ENCODE measurements around the gene RPL10L. TPM values are rescaled to one million over a fixed set of nuclear protein-coding genes. Genes with fewer than 3 reads are reported as not detected.

RPL10L gene
- total and polyA plus RNA-seq, 2 of the 13 experiments (the other 11 are each of a cell fraction or from before 2014, with no cell fraction given) = not detected

GRCh38 chr14:46663382-46663781 lies 11.8 kb upstream of the RPL10L start:
- FAIRE-seq = no peak
- intact Hi-C loops (cut with micrococcal nuclease; ENCODE audit: unreplicated experiment) = no loop called here

DNA sequence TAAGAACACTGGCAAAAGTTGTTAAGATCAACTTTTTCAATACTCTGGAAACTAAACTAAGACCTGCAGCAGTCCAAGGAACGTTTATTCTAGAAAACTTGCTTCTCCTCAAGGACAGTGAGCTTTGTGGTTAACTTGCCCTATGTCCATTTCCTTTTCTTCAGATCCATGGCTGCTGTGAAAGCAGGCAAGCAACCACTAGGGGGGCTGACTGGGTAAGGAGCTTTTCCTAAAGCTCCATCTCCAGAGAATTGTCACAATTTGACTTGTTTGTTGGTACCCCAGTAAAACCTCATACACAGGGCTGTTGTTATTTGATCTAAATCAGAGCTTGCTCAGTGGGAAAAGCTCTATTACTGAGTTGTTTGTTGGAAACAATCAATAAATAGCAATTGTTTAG lies 10.1 kb upstream of the RPL10L start:
- DNase-seq (ENCODE audit: low spot score) (no peak), ATAC-seq (no peak), FAIRE-seq (no peak)
- Histone ChIP-seq H3K4me1 (ENCODE audit: insufficient read depth, low read length) (no peaks in the 10 kb centered on the region), H4K20me1 (ENCODE audit: insufficient read depth, low read length) (no peaks in the 10 kb centered on the region), H3K27ac (ENCODE audit: extremely low read length, insufficient read depth, low read length) (no peak overlapping the region), H3K27me3 (ENCODE audit: control insufficient read depth in 1 of 2, insufficient read depth in 2 of 2, low read length in 2 of 2) (no peaks in the 10 kb centered on the region), H3K4me3 (replicated peaks in 1 of 3; ENCODE audit: insufficient read depth in 1 of 3, low read depth in 2 of 3, low read length in 3 of 3) (no peak overlapping the region), H3K36me3 (replicated peaks in 1 of 2; ENCODE audit: control insufficient read depth in 1 of 2, insufficient read depth in 2 of 2, low read length in 2 of 2) (no peaks in the 10 kb centered on the region), H3K9me3 (ENCODE audit: low read length) (peaks cover 35% of the 10 kb centered on the region), H2AFZ (ENCODE audit: low read length) (no peak overlapping the region), H3K9ac (ENCODE audit: insufficient read depth, low read depth, low read length) (no peak overlapping the region), H3K4me2 (ENCODE audit: low read depth, low read length) (no peak overlapping the region), H3K79me2 (ENCODE audit: insufficient read depth, low read length) (no peaks in the 10 kb centered on the region)
- TF ChIP-seq KAT7 (CRISPR knock-in tag; IDR thresholded peaks at IDR 0.05; ENCODE audit: borderline replicate concordance) (no peak), ZNF136 (CRISPR knock-in tag; IDR thresholded peaks at IDR 0.05; ENCODE audit: low read depth) (no peak), SOX5 (CRISPR knock-in tag; IDR thresholded peaks at IDR 0.05; ENCODE audit: borderline replicate concordance) (no peak), TFAP4 (IDR thresholded peaks at IDR 0.05; ENCODE audit: borderline replicate concordance, low read depth) (no peak), ZNF570 (CRISPR knock-in tag; IDR thresholded peaks at IDR 0.05; ENCODE audit: borderline replicate concordance) (no peak)
- TF ChIP-seq, protein P1, sequence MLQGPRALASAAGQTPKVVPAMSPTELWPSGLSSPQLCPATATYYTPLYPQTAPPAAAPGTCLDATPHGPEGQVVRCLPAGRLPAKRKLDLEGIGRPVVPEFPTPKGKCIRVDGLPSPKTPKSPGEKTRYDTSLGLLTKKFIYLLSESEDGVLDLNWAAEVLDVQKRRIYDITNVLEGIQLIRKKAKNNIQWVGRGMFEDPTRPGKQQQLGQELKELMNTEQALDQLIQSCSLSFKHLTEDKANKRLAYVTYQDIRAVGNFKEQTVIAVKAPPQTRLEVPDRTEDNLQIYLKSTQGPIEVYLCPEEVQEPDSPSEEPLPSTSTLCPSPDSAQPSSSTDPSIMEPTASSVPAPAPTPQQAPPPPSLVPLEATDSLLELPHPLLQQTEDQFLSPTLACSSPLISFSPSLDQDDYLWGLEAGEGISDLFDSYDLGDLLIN (CRISPR knock-in tag; IDR thresholded peaks at IDR 0.05; ENCODE audit: borderline replicate concordance) = no peak
- WGBS (ENCODE audit: low lambda C conversion rate) = 0% methylated on average over 1 of the region's 1 CpG
- ChIA-PET CTCF (ENCODE audit: low intra/inter-chr PET ratio, low total read pairs) (no interaction called here), POLR2A (no interaction called here)
- intact Hi-C loops (cut with micrococcal nuclease; ENCODE audit: unreplicated experiment) = no loop called here
- no TSS peak for BruUV-seq (replicated peaks)
- in situ Hi-C loops (cut with HindIII; ENCODE audit: extremely low pct_ligation_motif_present, low pct_unique_long_range_greater_than_20kb) = no loop called here

More at GRCh38 chr14:46663382-46663781, 11.8 kb upstream of the RPL10L start:
- H4K20me1 ChIP-seq (ENCODE audit: insufficient read depth, low read length) = no peaks in the 10 kb centered on the region
- DNase-seq (ENCODE audit: low spot score) = no peak
- H3K9me3 ChIP-seq (ENCODE audit: low read length) = peaks cover 33% of the 10 kb centered on the region
- no peak overlapping the region for H3K27ac ChIP-seq (ENCODE audit: extremely low read length, insufficient read depth, low read length)
- in situ Hi-C loops (cut with HindIII; ENCODE audit: extremely low pct_ligation_motif_present, low pct_unique_long_range_greater_than_20kb) = no loop called here
- no peaks in the 10 kb centered on the region for H3K4me1 ChIP-seq (ENCODE audit: insufficient read depth, low read length)
- no peaks in the 10 kb centered on the region for H3K36me3 ChIP-seq (replicated peaks in 1 of 2; ENCODE audit: control insufficient read depth in 1 of 2, insufficient read depth in 2 of 2, low read length in 2 of 2)
- ChIA-PET POLR2A (no interaction called here), CTCF (ENCODE audit: low intra/inter-chr PET ratio, low total read pairs) (no interaction called here)
- H3K9ac ChIP-seq (ENCODE audit: insufficient read depth, low read depth, low read length) = no peak overlapping the region
- BruUV-seq (replicated peaks) = no TSS peak
- no peaks in the 10 kb centered on the region for H3K79me2 ChIP-seq (ENCODE audit: insufficient read depth, low read length)
- H3K27me3 ChIP-seq (ENCODE audit: control insufficient read depth in 1 of 2, insufficient read depth in 2 of 2, low read length in 2 of 2) = no peaks in the 10 kb centered on the region
- ATAC-seq = no peak
- no peak overlapping the region for H3K4me2 ChIP-seq (ENCODE audit: low read depth, low read length)
- TF ChIP-seq ZNF260 (CRISPR knock-in tag; IDR thresholded peaks at IDR 0.05; ENCODE audit: borderline replicate concordance, low read depth) = no peak
- TF ChIP-seq RCOR2 (CRISPR knock-in tag; IDR thresholded peaks at IDR 0.05) = no peak
- TF ChIP-seq NAIF1 (CRISPR knock-in tag; IDR thresholded peaks at IDR 0.05; ENCODE audit: borderline replicate concordance) = no peak
- TF ChIP-seq NONO (IDR thresholded peaks at IDR 0.05) = no peak
- no peak for TF ChIP-seq NONO (CRISPR knock-in tag; conservative IDR thresholded peaks at IDR 0.05)
- no peak for TF ChIP-seq SALL1 (CRISPR knock-in tag; IDR thresholded peaks at IDR 0.05)
- peak; percentile 30; the same call in 1 of the 2 replicates for TF ChIP-seq RAD51 (IDR thresholded peaks at IDR 0.05; ENCODE audit: borderline replicate concordance)
- 6% methylated on average over 2 of the region's 4 CpGs for WGBS (ENCODE audit: low lambda C conversion rate)
- H2AFZ ChIP-seq (ENCODE audit: low read length) = no peak overlapping the region
- H3K4me3 ChIP-seq (replicated peaks in 1 of 3; ENCODE audit: insufficient read depth in 1 of 3, low read depth in 2 of 3, low read length in 3 of 3) = no peak overlapping the region

Data from HepG2 (cell line).